A549 (cell line): ENCODE measurements around the gene STAP1. TPM values are rescaled to one million over a fixed set of nuclear protein-coding genes. Genes with fewer than 3 reads are reported as not detected.
"Not testable (repeated sequence)": the region's sequence is repeated elsewhere in the genome, so short reads cannot be mapped to it uniquely, and the experiment has no call there.

Experiments
- ATAC-seq, 2 experiments: fragments of 200-7000 bp in 1 of 2; fragments of >200 bp in 1 of 2; cut with Nextera tagmentation in 1 of 2; cut with Tn5 transposase in 1 of 2; 3 replicates each; pipeline versions ENCODE4 v1.8.0 to v1.9.1; 2018 to 2020; ENCODE audit warnings: mild to moderate bottlenecking in 1 of 2, moderate library complexity in 1 of 2
- CTCF ChIA-PET: fragments of 300-600 bp; sonication (Branson Sonifier 250); formaldehyde crosslinking; extraction: SDS; loops from one replicate; lab custom pipeline; 2021; ENCODE audit warnings: antibody characterized with exemption, inconsistent platforms; lab: Yijun Ruan, JAX
- POLR2A ChIA-PET: fragments of 350-600 bp; formaldehyde crosslinking; extraction: SDS; loops from one replicate; lab custom pipeline; 2021; ENCODE audit warnings: antibody characterized with exemption, inconsistent platforms; lab: Yijun Ruan, JAX
- DNase-seq, 2 experiments: peaks; one replicate each; pipeline versions ENCODE4 v3.0.0 to v3.0.0-alpha.2; 2011 to 2016; ENCODE audit warnings: low read depth in 1 of 2, low spot score in 1 of 2
- FAIRE-seq: peaks from 2 replicates; lab custom pipeline; 2011; peaks lifted over from hg19 to GRCh38; lab: Jason Lieb, UNC
- H3K27ac ChIP-seq, 2 experiments: fragments of >200 bp; sonication (Bioruptor Twin); formaldehyde crosslinking; 3 replicates each; pipeline ENCODE4 v1.5.1; 2016 to 2017
- H3K4me1 ChIP-seq: fragments of >200 bp; sonication (Bioruptor Twin); formaldehyde crosslinking; 3 replicates; pipeline ENCODE4 v1.6.1; 2016
- H3K4me2 ChIP-seq: fragments of >200 bp; sonication (Bioruptor Twin); formaldehyde crosslinking; 3 replicates; pipeline ENCODE4 v1.6.1; 2016
- H3K4me3 ChIP-seq: fragments of >200 bp; sonication (Bioruptor Twin); formaldehyde crosslinking; 3 replicates; pipeline ENCODE4 v1.5.1; 2016
- H3K9me3 ChIP-seq: fragments of >200 bp; sonication (Bioruptor Twin); formaldehyde crosslinking; 3 replicates; pipeline ENCODE4 v1.6.1; 2016
- BHLHE40 ChIP-seq: IDR thresholded peaks from 2 replicates; pipeline ENCODE4 v1.6.1; 2012; ENCODE audit warnings: low read depth, low read length, inconsistent platforms
- CBX8 ChIP-seq: fragments of 200-600 bp; sonication (generic); IDR thresholded peaks from 2 replicates; pipeline ENCODE4 v1.6.1; 2016
- CHD2 ChIP-seq: fragments of 150-350 bp; IDR thresholded peaks from 2 replicates; pipeline ENCODE4 v1.6.1; 2014; ENCODE audit warnings: low read length; ENCODE audit not compliant: partially characterized antibody
- CHD4 ChIP-seq: fragments of 200-600 bp; sonication (generic); IDR thresholded peaks from 2 replicates; pipeline ENCODE4 v1.6.1; 2016; ENCODE audit warnings: antibody characterized with exemption, mild to moderate bottlenecking, borderline replicate concordance
- EP300 ChIP-seq, 2 experiments: fragments of >200 bp; sonication (Bioruptor Twin); formaldehyde crosslinking; IDR thresholded peaks; 2 replicates in 1 of 2; 3 replicates in 1 of 2; pipeline ENCODE4 v1.6.1; 2016 to 2017
- ESRRA ChIP-seq: fragments of 150-350 bp; IDR thresholded peaks from 2 replicates; pipeline ENCODE4 v1.6.1; 2014; ENCODE audit warnings: mild to moderate bottlenecking, low read length, borderline replicate concordance
- FOSL2 ChIP-seq, 2 experiments: fragments of 450-650 bp in 1 of 2; fragments of >200 bp in 1 of 2; sonication (Bioruptor Twin) in 1 of 2; formaldehyde crosslinking; IDR thresholded peaks; 2 replicates each; pipeline versions ENCODE4 v1.5.0 to v1.6.1; 2016 to 2020; ENCODE audit warnings: mild to moderate bottlenecking in 1 of 2, moderate library complexity in 1 of 2
- GATA3 ChIP-seq: IDR thresholded peaks from 2 replicates; pipeline ENCODE4 v1.6.1; 2012; ENCODE audit warnings: borderline replicate concordance
- HDAC2 ChIP-seq: fragments of 200-600 bp; sonication (generic); IDR thresholded peaks from 2 replicates; pipeline ENCODE4 v1.6.1; 2016
- HEYL ChIP-seq: fragments of 250-450 bp; sonication (Bioruptor Pico); IDR thresholded peaks from 2 replicates; pipeline ENCODE4 v1.8.0; 2021; ENCODE audit warnings: mild to moderate bottlenecking, moderate library complexity
- HOXA7 ChIP-seq: fragments of 250-450 bp; sonication (Bioruptor Pico); IDR thresholded peaks from 2 replicates; pipeline ENCODE4 v1.5.0; 2020; ENCODE audit warnings: mild to moderate bottlenecking, moderate library complexity
- JUN ChIP-seq, 2 experiments: fragments of >200 bp; sonication (Bioruptor Twin); formaldehyde crosslinking; IDR thresholded peaks; 2 replicates in 1 of 2; 3 replicates in 1 of 2; pipeline ENCODE4 v1.6.1; 2016 to 2017
- JUNB ChIP-seq: fragments of >200 bp; sonication (Bioruptor Twin); formaldehyde crosslinking; IDR thresholded peaks from 2 replicates; pipeline ENCODE4 v1.6.1; 2016
- MAFK ChIP-seq: fragments of 450-650 bp; IDR thresholded peaks from 2 replicates; pipeline ENCODE4 v1.6.1; 2014; ENCODE audit not compliant: partially characterized antibody
- NFE2L2 ChIP-seq: fragments of 150-350 bp; conservative IDR thresholded peaks from 2 replicates; pipeline ENCODE4 v1.6.1; 2014; ENCODE audit warnings: low read length
- PHF8 ChIP-seq: fragments of 200-600 bp; sonication (generic); IDR thresholded peaks from 2 replicates; pipeline ENCODE4 v1.6.1; 2016; ENCODE audit warnings: low read depth, mild to moderate bottlenecking, antibody characterized with exemption, moderate library complexity, borderline replicate concordance
- RCOR1 ChIP-seq: fragments of 150-350 bp; IDR thresholded peaks from 2 replicates; pipeline ENCODE4 v1.6.1; 2014; ENCODE audit warnings: antibody characterized with exemption, low read length, low read depth
- TFCP2L1 ChIP-seq: fragments of 250-450 bp; sonication (Bioruptor Pico); IDR thresholded peaks from 2 replicates; pipeline ENCODE4 v1.5.0; 2021; ENCODE audit warnings: mild to moderate bottlenecking
- TP53 ChIP-seq: fragments of 250-450 bp; sonication (Bioruptor Pico); IDR thresholded peaks from 2 replicates; pipeline ENCODE4 v1.5.0; 2021; ENCODE audit warnings: mild to moderate bottlenecking, moderate library complexity
- ZFP36 ChIP-seq: fragments of 450-650 bp; IDR thresholded peaks from 2 replicates; pipeline ENCODE4 v1.6.1; 2014; ENCODE audit warnings: borderline replicate concordance; ENCODE audit not compliant: partially characterized antibody
- WGBS: methylation state at CpG from one replicate; pipeline ENCODE4 v1.1.6; 2017; ENCODE audit errors: missing lambda C conversion rate; 5-methylcytosine and 5-hydroxymethylcytosine counted together
- polyA plus RNA-seq, 4 experiments: library from polyadenylated mRNA; depleted of rRNA in 3 of 4; stranded (reverse); fragments of >200 nt; fragmentation: RNase III in 1 of 4; extraction: RNeasy Plus Mini Kit Qiagen cat#74134 plus additional on column Dnase treatment in 1 of 4; gene quantifications; 2 replicates in 3 of 4; 3 replicates in 1 of 4; pipeline ENCODE4 v1.2.3, GENCODE V29; 2011 to 2017
- TF ChIP-seq, protein P1 (sequence below): IDR thresholded peaks from 2 replicates; pipeline ENCODE4 v1.6.1; 2012
- TF ChIP-seq, protein P2 (sequence below): fragments of >200 bp; sonication (Bioruptor Twin); formaldehyde crosslinking; IDR thresholded peaks from 3 replicates; pipeline ENCODE4 v1.6.1; 2016
- TF ChIP-seq, protein P3 (sequence below): fragments of 250-450 bp; sonication (Bioruptor Pico); IDR thresholded peaks from 2 replicates; pipeline ENCODE4 v1.5.0; 2021; ENCODE audit warnings: mild to moderate bottlenecking, moderate library complexity, borderline replicate concordance

STAP1 gene
- polyA plus RNA-seq, 2 of the 4 experiments (the other 2 are of a cell fraction): not detected

DNA sequence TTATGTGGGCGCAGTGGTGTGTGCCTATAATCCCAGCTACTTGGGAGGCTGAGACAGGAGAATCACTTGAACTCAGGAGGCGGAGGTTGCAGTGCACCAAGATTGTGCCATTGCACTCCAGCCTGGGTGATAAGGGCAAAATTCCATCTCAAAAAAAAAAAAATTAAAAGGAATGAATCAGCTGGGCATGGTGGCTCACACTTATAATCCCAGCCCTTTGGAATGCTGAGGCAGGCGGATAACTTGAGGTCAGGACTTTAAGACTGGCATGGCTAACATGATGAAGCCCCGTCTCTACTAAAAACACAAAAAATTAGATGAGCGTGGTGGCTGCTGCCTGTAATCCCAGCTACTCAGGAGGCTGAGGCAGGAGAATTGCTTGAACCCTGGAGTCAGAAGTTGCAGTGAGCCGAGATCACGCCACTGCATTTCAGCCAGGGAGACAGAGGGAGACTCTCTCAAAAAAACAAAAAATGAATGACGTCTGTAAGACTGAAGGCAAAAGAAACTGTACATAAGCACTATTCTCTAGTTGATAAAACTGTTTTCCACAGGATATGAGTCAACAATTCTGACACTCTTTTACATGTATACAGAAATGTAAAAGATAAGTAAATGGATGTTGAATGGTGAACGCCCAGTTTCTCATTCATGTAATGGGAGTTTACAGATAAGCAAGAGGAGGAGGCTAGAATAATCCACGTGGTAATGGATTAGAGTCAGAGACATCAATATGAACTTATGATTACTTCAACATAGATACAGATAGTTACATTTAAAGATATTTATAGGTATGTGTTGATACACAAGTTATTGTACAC, 35.5 kb upstream of the STAP1 start:
- no peak for TF ChIP-seq CHD4
- TF ChIP-seq JUNB: no peak
- TF ChIP-seq HEYL (CRISPR knock-in tag): no peak
- no peak for TF ChIP-seq GATA3
- Histone ChIP-seq H3K4me2 (no peak overlapping the region), H3K4me3 (no peak overlapping the region), H3K27ac (no peak overlapping the region), H3K9me3 (no peaks in the 10 kb centered on the region), H3K4me1 (no peaks in the 10 kb centered on the region)
- POLR2A ChIA-PET: no interaction called here
- FAIRE-seq: no peak
- 83% methylated on average over 10 of the region's 10 CpGs for WGBS
- no peak for ATAC-seq
- CTCF ChIA-PET: interaction anchor here (0.6 kb wide), 1 partner anchor 181 kb away, joined by 5 read pairs; no protein-coding TSS in a partner anchor
- DNase-seq: no peak

DNA sequence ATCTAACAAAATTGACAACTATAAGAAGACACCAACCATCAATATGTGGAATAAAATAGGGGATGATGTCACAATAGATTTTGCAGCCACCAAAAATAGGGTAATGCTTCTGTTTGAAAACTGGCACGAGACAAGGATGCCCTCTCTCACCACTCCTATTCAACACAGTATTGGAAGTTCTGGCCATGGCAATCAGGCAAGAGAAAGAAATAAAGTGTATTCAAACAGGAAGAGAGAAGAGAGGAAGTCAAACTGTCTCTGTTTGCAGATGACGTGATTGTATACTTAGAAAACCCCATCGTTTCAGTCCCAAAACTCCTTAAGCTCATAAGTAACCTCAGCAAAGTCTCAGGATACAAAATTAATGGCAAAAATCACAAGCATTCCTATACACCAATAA, 34.4 kb upstream of the STAP1 start:
- CTCF ChIA-PET, H3K4me2 ChIP-seq, ATAC-seq, POLR2A ChIA-PET, FAIRE-seq, H3K9me3 ChIP-seq, H3K27ac ChIP-seq, H3K4me3 ChIP-seq, DNase-seq, H3K4me1 ChIP-seq: not testable (repeated sequence)
- 91% methylated on average over 3 of the region's 3 CpGs for WGBS

DNA sequence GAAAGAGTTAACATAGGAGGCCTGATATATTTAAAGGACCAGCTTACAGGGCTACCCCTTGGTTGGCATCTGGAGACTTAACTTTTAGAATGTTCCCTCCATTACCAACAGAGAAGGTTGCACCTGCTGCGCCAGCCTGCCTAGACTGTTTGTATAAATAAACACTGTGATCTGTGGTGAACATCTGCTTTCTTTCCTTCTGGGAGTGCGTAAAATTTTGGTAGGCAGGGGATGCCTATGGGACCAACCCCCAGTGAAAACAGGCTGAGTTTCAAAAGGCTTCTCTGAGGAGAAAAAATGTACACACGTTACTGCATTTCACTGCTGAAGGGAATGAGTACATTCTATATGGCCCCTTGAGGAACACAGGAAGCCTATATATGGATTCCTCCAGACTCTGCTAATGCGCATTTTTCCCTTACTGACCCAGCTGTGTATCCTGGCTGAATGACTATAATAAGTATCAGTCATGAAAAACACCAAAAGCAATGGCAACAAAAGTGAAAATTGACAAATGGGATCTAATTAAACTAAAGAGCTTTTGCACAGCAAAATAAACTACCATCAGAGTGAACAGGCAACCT, 27.1 kb upstream of the STAP1 start:
- DNase-seq: no peak
- 92% methylated on average over 4 of the region's 4 CpGs for WGBS
- no peak for ATAC-seq
- POLR2A ChIA-PET: no interaction called here
- no peaks in the 10 kb centered on the region for H3K9me3 ChIP-seq
- TF ChIP-seq HOXA7 (no peak), NFE2L2 (no peak), RCOR1 (no peak), CHD4 (no peak), ZFP36 (no peak), GATA3 (no peak), ESRRA (no peak), TP53 (CRISPR knock-in tag) (no peak), BHLHE40 (no peak), FOSL2 (IDR thresholded peaks at IDR 0.05) (no peak), FOSL2 (CRISPR knock-in tag; IDR thresholded peaks at IDR 0.05) (no peak), JUN (IDR thresholded peaks at IDR 0.05) (no peak)
- TF ChIP-seq, protein P1, sequence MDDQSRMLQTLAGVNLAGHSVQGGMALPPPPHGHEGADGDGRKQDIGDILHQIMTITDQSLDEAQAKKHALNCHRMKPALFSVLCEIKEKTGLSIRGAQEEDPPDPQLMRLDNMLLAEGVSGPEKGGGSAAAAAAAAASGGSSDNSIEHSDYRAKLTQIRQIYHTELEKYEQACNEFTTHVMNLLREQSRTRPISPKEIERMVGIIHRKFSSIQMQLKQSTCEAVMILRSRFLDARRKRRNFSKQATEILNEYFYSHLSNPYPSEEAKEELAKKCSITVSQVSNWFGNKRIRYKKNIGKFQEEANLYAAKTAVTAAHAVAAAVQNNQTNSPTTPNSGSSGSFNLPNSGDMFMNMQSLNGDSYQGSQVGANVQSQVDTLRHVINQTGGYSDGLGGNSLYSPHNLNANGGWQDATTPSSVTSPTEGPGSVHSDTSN: no peak
- FAIRE-seq: no peak
- no peaks in the 10 kb centered on the region for H3K4me1 ChIP-seq
- no peak overlapping the region for H3K4me2 ChIP-seq
- CTCF ChIA-PET: no interaction called here
- H3K27ac ChIP-seq: no peak overlapping the region
- no peak overlapping the region for H3K4me3 ChIP-seq

DNA sequence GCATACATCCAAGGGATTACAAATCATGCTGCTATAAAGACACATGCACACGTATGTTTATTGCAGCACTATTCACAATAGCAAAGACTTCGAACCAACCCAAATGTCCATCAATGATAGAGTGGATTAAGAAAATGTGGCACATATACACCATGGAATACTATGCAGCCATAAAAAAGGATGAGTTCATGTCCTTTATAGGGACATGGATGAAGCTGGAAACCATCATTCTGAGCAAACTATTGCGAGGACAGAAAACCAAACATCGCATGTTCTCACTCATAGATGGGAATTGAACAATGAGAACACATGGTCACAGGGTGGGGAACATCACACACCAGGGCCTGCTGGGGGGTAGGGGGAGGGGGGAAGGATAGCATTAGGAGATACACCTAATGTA, 26.1 kb upstream of the STAP1 start:
- H3K9me3 ChIP-seq, H3K4me3 ChIP-seq, POLR2A ChIA-PET, CTCF ChIA-PET, H3K4me2 ChIP-seq, DNase-seq, FAIRE-seq, ATAC-seq, H3K4me1 ChIP-seq, H3K27ac ChIP-seq: not testable (repeated sequence)
- 98% methylated on average over 4 of the region's 4 CpGs for WGBS

DNA sequence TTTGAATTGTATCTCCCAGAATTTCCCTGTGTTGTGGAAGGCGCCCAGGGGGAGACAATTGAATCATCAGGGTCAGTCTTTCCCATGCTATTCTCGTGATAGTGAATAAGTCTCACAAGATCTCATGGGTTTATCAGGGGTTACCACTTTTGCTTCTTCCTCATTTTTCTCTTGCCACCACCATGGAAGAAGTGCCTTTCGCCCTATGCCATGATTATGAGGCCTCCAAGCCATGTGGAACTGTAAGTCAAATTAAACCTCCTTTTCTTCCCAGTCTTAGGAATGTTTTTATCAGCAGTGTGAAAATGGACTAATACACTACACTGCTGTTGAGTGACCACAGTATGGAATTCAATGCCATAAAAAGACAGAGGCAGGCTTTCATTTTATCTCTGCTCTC, 25.4 kb upstream of the STAP1 start:
- FAIRE-seq (no peak), ATAC-seq (no peak), DNase-seq (no peak)
- H3K4me3 ChIP-seq: no peak overlapping the region
- 89% methylated on average over 3 of the region's 3 CpGs for WGBS
- POLR2A ChIA-PET: no interaction called here
- H3K9me3 ChIP-seq: no peaks in the 10 kb centered on the region
- H3K4me1 ChIP-seq: no peaks in the 10 kb centered on the region
- no peak overlapping the region for H3K4me2 ChIP-seq
- CTCF ChIA-PET: no interaction called here
- no peak overlapping the region for H3K27ac ChIP-seq
- TF ChIP-seq CBX8 (no peak), EP300 (IDR thresholded peaks at IDR 0.05) (no peak), BHLHE40 (no peak), CHD2 (no peak), HDAC2 (no peak), RCOR1 (no peak), PHF8 (no peak), TFCP2L1 (CRISPR knock-in tag) (no peak), HEYL (CRISPR knock-in tag) (no peak), MAFK (no peak)
- TF ChIP-seq, protein P2, sequence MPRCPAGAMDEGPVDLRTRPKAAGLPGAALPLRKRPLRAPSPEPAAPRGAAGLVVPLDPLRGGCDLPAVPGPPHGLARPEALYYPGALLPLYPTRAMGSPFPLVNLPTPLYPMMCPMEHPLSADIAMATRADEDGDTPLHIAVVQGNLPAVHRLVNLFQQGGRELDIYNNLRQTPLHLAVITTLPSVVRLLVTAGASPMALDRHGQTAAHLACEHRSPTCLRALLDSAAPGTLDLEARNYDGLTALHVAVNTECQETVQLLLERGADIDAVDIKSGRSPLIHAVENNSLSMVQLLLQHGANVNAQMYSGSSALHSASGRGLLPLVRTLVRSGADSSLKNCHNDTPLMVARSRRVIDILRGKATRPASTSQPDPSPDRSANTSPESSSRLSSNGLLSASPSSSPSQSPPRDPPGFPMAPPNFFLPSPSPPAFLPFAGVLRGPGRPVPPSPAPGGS: no peak
- TF ChIP-seq, protein P3, sequence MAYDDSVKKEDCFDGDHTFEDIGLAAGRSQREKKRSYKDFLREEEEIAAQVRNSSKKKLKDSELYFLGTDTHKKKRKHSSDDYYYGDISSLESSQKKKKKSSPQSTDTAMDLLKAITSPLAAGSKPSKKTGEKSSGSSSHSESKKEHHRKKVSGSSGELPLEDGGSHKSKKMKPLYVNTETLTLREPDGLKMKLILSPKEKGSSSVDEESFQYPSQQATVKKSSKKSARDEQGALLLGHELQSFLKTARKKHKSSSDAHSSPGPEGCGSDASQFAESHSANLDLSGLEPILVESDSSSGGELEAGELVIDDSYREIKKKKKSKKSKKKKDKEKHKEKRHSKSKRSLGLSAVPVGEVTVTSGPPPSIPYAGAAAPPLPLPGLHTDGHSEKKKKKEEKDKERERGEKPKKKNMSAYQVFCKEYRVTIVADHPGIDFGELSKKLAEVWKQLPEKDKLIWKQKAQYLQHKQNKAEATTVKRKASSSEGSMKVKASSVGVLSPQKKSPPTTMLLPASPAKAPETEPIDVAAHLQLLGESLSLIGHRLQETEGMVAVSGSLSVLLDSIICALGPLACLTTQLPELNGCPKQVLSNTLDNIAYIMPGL (CRISPR knock-in tag): no peak
